GM12878 (cell line): Measurements from ENCODE around the gene FGGY. TPM values are rescaled to one million over a fixed set of nuclear protein-coding genes. Genes with fewer than 3 reads are reported as not detected.

Experiments used
- ATAC-seq: fragments of 200-7000 bp; cut with Tn5 transposase; 3 replicates; pipeline ENCODE4 v1.9.1; 2020; ENCODE audit warnings: mild to moderate bottlenecking, moderate library complexity
- BruUV-seq: library from RNA; stranded (reverse); fragments of 400-500 nt; replicated peaks from 2 replicates; lab custom pipeline; 2021; lab: Mats Ljungman, UMichigan
- CTCF ChIA-PET: fragments of 300-600 bp; sonication (Branson Sonifier 250); formaldehyde crosslinking; extraction: SDS; loops from one replicate; lab custom pipeline; 2021; ENCODE audit warnings: inconsistent platforms; lab: Yijun Ruan, JAX
- POLR2A ChIA-PET: fragments of 350-600 bp; formaldehyde crosslinking; extraction: SDS; loops from one replicate; lab custom pipeline; 2021; ENCODE audit warnings: inconsistent platforms; lab: Charles Lee
- RAD21 ChIA-PET: fragments of 300-600 bp; sonication (Branson Sonifier 250); formaldehyde crosslinking; loops from one replicate; lab custom pipeline; 2023; ENCODE audit warnings: antibody characterized with exemption; ENCODE audit not compliant: unreplicated experiment; lab: Charles Lee
- SMC1A ChIA-PET: fragments of 300-600 bp; sonication (Branson Sonifier 250); formaldehyde crosslinking; loops from one replicate; lab custom pipeline; 2023; ENCODE audit not compliant: unreplicated experiment, uncharacterized antibody; lab: Charles Lee
- DNase-seq: peaks from one replicate; pipeline ENCODE4 v3.0.0-alpha.2; 2011; ENCODE audit warnings: low read depth, low spot score
- FAIRE-seq: peaks from 3 replicates; lab custom pipeline; 2011; peaks lifted over from hg19 to GRCh38; lab: Jason Lieb, UNC
- H2AFZ ChIP-seq: 2 replicates; pipeline ENCODE4 v1.6.0; 2011; ENCODE audit warnings: low read depth, low read length, control low read depth; ENCODE audit not compliant: control insufficient read depth
- H3K27ac ChIP-seq: 2 replicates; pipeline ENCODE4 v1.5.1; 2011; ENCODE audit warnings: control low read depth; ENCODE audit not compliant: control insufficient read depth, insufficient read depth
- H3K27me3 ChIP-seq, 2 experiments: replicated peaks in 1 of 2; 2 replicates each; pipeline versions ENCODE4 v1.6.0 to v1.6.1; 2011; ENCODE audit warnings: low read length in 1 of 2; ENCODE audit not compliant: control insufficient read depth in 2 of 2, insufficient read depth in 2 of 2
- H3K36me3 ChIP-seq, 2 experiments: 2 replicates each; pipeline ENCODE4 v1.5.1; 2011; ENCODE audit warnings: low read length in 1 of 2; ENCODE audit not compliant: control insufficient read depth in 2 of 2, insufficient read depth in 2 of 2
- H3K4me1 ChIP-seq: 2 replicates; pipeline ENCODE4 v1.6.1; 2011; ENCODE audit warnings: mild to moderate bottlenecking, low read length, moderate library complexity, mixed read lengths; ENCODE audit not compliant: control insufficient read depth, insufficient read depth
- H3K4me2 ChIP-seq: 2 replicates; pipeline ENCODE4 v1.6.0; 2011; ENCODE audit warnings: control low read depth; ENCODE audit not compliant: control insufficient read depth, insufficient read depth
- H3K4me3 ChIP-seq: fragments of 200-600 bp; sonication (generic); 2 replicates; pipeline ENCODE4 v1.5.1; 2016
- H3K79me2 ChIP-seq: 2 replicates; pipeline ENCODE4 v1.6.0; 2011; ENCODE audit warnings: low read length; ENCODE audit not compliant: control insufficient read depth, insufficient read depth
- H3K9ac ChIP-seq: 2 replicates; pipeline ENCODE4 v1.8.0; 2011; ENCODE audit warnings: low read length, control low read depth, mixed read lengths; ENCODE audit not compliant: control insufficient read depth, insufficient read depth
- H3K9me3 ChIP-seq: replicated peaks from 3 replicates; pipeline ENCODE4 v1.5.1; 2011; ENCODE audit warnings: mild to moderate bottlenecking, low read length; ENCODE audit not compliant: control insufficient read depth, insufficient read depth
- H4K20me1 ChIP-seq: 2 replicates; pipeline ENCODE4 v1.6.0; 2011; ENCODE audit not compliant: control insufficient read depth, insufficient read depth
- CHD4 ChIP-seq: fragments of 200-600 bp; sonication (generic); IDR thresholded peaks from 2 replicates; pipeline ENCODE4 v1.6.1; 2016; ENCODE audit warnings: mild to moderate bottlenecking
- DPF2 ChIP-seq: fragments of 450-650 bp; IDR thresholded peaks from 2 replicates; pipeline ENCODE4 v1.6.1; 2017; ENCODE audit warnings: mild to moderate bottlenecking
- JUNB ChIP-seq: IDR thresholded peaks from 2 replicates; pipeline ENCODE4 v1.6.1; 2016; ENCODE audit warnings: antibody characterized with exemption, mild to moderate bottlenecking
- NFXL1 ChIP-seq: fragments of 450-650 bp; IDR thresholded peaks from 2 replicates; pipeline ENCODE4 v1.6.1; 2017; ENCODE audit warnings: antibody characterized with exemption, mild to moderate bottlenecking, borderline replicate concordance
- PAX8 ChIP-seq: fragments of 450-650 bp; IDR thresholded peaks from 2 replicates; pipeline ENCODE4 v1.6.1; 2017; ENCODE audit warnings: mild to moderate bottlenecking, moderate library complexity
- SPI1 ChIP-seq: IDR thresholded peaks from 2 replicates; pipeline ENCODE4 v1.6.1; 2011; ENCODE audit warnings: low read depth, mild to moderate bottlenecking, low read length, moderate library complexity, borderline replicate concordance; ENCODE audit not compliant: insufficient read depth
- STAT1 ChIP-seq: fragments of 450-650 bp; conservative IDR thresholded peaks from 2 replicates; pipeline ENCODE4 v1.6.1; 2014; ENCODE audit warnings: antibody characterized with exemption, mild to moderate bottlenecking
- ZNF207 ChIP-seq: fragments of 450-650 bp; IDR thresholded peaks from 2 replicates; pipeline ENCODE4 v1.6.1; 2014; ENCODE audit warnings: antibody characterized with exemption, mild to moderate bottlenecking, borderline replicate concordance
- ZSCAN29 ChIP-seq: fragments of 450-650 bp; IDR thresholded peaks from 2 replicates; pipeline ENCODE4 v1.6.1; 2017; ENCODE audit warnings: mild to moderate bottlenecking, moderate library complexity
- WGBS: methylation state at CpG from one replicate; pipeline ENCODE4 v1.1.6; 2016; ENCODE audit warnings: low lambda C conversion rate; ENCODE audit not compliant: insufficient replicate concordance, insufficient coverage; ENCODE audit errors: missing lambda C conversion rate; 5-methylcytosine and 5-hydroxymethylcytosine counted together
- in situ Hi-C: fragments of 300-500 bp; cut with MboI; formaldehyde crosslinking; loops from 9 replicates; pipeline ENCODE4 v1.14.3; 2018; ENCODE audit warnings: mixed read lengths
- intact Hi-C: fragments of 100-400 bp; cut with micrococcal nuclease; formaldehyde crosslinking; loops from one replicate; pipeline ENCODE4 v1.14.2; 2022; ENCODE audit not compliant: unreplicated experiment
- polyA plus RNA-seq, 11 experiments: library from polyadenylated mRNA; depleted of rRNA in 4 of 11; unstranded in 6 of 11; stranded (reverse) in 5 of 11; fragments of >200 nt; fragmentation: Nextera tagmentation in 4 of 11; fragmentation: Illumina TruSeq in 1 of 11; extraction: Ambion mirVana in 4 of 11; extraction: Trizol in 1 of 11; gene quantifications; 1 replicate in 1 of 11; 2 replicates in 10 of 11; pipeline versions ENCODE4 v1.2.1 to v1.2.3, GENCODE V29; 2011 to 2016; ENCODE audit warnings: inconsistent platforms in 2 of 11, missing spikeins in 2 of 11, low read depth in 1 of 11
- total RNA-seq, 4 experiments: library from RNA; depleted of rRNA in 3 of 4; stranded (reverse); fragments of >200 nt in 3 of 4; fragmentation: Illumina TruSeq in 1 of 4; extraction: Trizol in 1 of 4; gene quantifications; 2 replicates each; pipeline versions ENCODE4 v1.2.1 to v1.2.3, GENCODE V29; 2013 to 2021
- TF ChIP-seq, protein P1 (sequence below): fragments of 450-650 bp; IDR thresholded peaks from 2 replicates; pipeline ENCODE4 v1.6.1; 2017; ENCODE audit warnings: mild to moderate bottlenecking, moderate library complexity
- TF ChIP-seq, protein P2 (sequence below): fragments of 450-650 bp; IDR thresholded peaks from 2 replicates; pipeline ENCODE4 v1.6.1; 2017; ENCODE audit warnings: mild to moderate bottlenecking
- TF ChIP-seq, protein P3 (sequence below): fragments of 450-650 bp; IDR thresholded peaks from 2 replicates; pipeline ENCODE4 v1.6.1; 2014; ENCODE audit warnings: mild to moderate bottlenecking
- TF ChIP-seq, protein P4 (sequence below): IDR thresholded peaks from 2 replicates; pipeline ENCODE4 v1.6.1; 2012; ENCODE audit warnings: mild to moderate bottlenecking, low read depth, low read length

The FGGY gene
- total and polyA plus RNA-seq, 10 of the 15 experiments (the other 5 are each of a cell fraction or from before 2014, with no cell fraction given): 6.2 to 11.9 (median 7.5) TPM

DNA sequence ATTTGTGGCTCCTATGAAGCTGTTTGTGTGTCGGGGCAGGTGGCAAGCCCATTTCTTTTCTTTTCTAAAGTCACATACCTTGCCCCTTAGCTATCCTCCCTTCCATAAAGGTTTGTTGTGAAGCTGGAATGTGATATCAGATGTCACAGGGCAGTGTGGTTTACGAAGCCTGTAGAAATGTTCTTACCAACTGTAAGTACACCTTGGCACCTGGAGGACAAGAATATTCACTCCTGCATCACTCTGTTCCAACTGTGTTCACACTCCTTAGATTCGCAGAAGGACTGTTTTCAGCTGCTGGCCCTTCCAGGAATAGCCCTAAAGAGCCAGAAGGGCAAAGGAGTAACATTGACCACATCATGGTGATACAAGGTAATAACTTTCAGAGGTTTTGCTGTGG lies 176.9 kb downstream of the FGGY start (continued):
- TF ChIP-seq, protein P1, sequence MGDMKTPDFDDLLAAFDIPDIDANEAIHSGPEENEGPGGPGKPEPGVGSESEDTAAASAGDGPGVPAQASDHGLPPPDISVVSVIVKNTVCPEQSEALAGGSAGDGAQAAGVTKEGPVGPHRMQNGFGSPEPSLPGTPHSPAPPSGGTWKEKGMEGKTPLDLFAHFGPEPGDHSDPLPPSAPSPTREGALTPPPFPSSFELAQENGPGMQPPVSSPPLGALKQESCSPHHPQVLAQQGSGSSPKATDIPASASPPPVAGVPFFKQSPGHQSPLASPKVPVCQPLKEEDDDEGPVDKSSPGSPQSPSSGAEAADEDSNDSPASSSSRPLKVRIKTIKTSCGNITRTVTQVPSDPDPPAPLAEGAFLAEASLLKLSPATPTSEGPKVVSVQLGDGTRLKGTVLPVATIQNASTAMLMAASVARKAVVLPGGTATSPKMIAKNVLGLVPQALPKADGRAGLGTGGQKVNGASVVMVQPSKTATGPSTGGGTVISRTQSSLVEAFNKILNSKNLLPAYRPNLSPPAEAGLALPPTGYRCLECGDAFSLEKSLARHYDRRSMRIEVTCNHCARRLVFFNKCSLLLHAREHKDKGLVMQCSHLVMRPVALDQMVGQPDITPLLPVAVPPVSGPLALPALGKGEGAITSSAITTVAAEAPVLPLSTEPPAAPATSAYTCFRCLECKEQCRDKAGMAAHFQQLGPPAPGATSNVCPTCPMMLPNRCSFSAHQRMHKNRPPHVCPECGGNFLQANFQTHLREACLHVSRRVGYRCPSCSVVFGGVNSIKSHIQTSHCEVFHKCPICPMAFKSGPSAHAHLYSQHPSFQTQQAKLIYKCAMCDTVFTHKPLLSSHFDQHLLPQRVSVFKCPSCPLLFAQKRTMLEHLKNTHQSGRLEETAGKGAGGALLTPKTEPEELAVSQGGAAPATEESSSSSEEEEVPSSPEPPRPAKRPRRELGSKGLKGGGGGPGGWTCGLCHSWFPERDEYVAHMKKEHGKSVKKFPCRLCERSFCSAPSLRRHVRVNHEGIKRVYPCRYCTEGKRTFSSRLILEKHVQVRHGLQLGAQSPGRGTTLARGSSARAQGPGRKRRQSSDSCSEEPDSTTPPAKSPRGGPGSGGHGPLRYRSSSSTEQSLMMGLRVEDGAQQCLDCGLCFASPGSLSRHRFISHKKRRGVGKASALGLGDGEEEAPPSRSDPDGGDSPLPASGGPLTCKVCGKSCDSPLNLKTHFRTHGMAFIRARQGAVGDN: no peak
- TF ChIP-seq NFXL1 (no peak), DPF2 (no peak), ZNF207 (no peak), ZSCAN29 (no peak)
- TF ChIP-seq, protein P2, sequence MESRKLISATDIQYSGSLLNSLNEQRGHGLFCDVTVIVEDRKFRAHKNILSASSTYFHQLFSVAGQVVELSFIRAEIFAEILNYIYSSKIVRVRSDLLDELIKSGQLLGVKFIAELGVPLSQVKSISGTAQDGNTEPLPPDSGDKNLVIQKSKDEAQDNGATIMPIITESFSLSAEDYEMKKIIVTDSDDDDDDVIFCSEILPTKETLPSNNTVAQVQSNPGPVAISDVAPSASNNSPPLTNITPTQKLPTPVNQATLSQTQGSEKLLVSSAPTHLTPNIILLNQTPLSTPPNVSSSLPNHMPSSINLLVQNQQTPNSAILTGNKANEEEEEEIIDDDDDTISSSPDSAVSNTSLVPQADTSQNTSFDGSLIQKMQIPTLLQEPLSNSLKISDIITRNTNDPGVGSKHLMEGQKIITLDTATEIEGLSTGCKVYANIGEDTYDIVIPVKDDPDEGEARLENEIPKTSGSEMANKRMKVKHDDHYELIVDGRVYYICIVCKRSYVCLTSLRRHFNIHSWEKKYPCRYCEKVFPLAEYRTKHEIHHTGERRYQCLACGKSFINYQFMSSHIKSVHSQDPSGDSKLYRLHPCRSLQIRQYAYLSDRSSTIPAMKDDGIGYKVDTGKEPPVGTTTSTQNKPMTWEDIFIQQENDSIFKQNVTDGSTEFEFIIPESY: no peak

DNA sequence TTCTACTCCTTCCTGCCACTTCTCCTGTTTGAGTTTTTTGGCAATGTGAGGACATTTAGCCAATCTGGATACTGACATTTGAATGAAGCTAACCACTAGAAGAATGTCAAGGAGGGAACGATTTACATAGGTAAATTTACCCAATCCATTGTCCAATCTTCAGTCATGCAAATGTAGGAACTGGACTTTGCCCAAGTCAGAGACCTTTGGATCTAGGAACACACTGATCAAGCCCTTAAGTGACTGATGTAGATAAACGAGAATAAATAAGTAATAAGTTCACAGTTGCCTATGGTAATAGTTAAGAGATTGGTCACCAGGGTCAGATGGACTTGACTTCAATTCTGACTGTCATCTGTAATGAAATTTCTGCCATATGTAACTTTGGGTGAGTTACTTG lies 177.6 kb downstream of the FGGY start:
- no peak overlapping the region for H2AFZ ChIP-seq
- no peak overlapping the region for H3K27ac ChIP-seq
- H3K4me2 ChIP-seq: no peak overlapping the region
- no TSS peak for BruUV-seq
- ChIA-PET CTCF (no interaction called here), POLR2A (no interaction called here), SMC1A (interaction anchor here (1.7 kb wide), 1 partner anchor 10 kb away, joined by 4 read pairs; no protein-coding TSS in a partner anchor), RAD21 (no interaction called here)
- no peaks in the 10 kb centered on the region for H3K27me3 ChIP-seq
- H3K79me2 ChIP-seq: no peaks in the 10 kb centered on the region
- FAIRE-seq (no peak), DNase-seq (no peak), ATAC-seq (no peak)
- WGBS: 50% methylated on average over 2 of the region's 2 CpGs
- H3K9me3 ChIP-seq: no peaks in the 10 kb centered on the region; the same call in 2 of the 3 replicates
- intact Hi-C loops: no loop called here
- in situ Hi-C loops: no loop called here
- no peaks in the 10 kb centered on the region for H3K4me1 ChIP-seq
- no peaks in the 10 kb centered on the region for H3K36me3 ChIP-seq
- no peak overlapping the region for H3K9ac ChIP-seq
- no peak overlapping the region for H3K4me3 ChIP-seq
- no peaks in the 10 kb centered on the region for H4K20me1 ChIP-seq
- TF ChIP-seq, protein P3, sequence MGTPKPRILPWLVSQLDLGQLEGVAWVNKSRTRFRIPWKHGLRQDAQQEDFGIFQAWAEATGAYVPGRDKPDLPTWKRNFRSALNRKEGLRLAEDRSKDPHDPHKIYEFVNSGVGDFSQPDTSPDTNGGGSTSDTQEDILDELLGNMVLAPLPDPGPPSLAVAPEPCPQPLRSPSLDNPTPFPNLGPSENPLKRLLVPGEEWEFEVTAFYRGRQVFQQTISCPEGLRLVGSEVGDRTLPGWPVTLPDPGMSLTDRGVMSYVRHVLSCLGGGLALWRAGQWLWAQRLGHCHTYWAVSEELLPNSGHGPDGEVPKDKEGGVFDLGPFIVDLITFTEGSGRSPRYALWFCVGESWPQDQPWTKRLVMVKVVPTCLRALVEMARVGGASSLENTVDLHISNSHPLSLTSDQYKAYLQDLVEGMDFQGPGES: no peak
- TF ChIP-seq CHD4: no peak
- TF ChIP-seq JUNB: no peak
- no peak for TF ChIP-seq ZNF207
- TF ChIP-seq PAX8: no peak
- TF ChIP-seq, protein P4, sequence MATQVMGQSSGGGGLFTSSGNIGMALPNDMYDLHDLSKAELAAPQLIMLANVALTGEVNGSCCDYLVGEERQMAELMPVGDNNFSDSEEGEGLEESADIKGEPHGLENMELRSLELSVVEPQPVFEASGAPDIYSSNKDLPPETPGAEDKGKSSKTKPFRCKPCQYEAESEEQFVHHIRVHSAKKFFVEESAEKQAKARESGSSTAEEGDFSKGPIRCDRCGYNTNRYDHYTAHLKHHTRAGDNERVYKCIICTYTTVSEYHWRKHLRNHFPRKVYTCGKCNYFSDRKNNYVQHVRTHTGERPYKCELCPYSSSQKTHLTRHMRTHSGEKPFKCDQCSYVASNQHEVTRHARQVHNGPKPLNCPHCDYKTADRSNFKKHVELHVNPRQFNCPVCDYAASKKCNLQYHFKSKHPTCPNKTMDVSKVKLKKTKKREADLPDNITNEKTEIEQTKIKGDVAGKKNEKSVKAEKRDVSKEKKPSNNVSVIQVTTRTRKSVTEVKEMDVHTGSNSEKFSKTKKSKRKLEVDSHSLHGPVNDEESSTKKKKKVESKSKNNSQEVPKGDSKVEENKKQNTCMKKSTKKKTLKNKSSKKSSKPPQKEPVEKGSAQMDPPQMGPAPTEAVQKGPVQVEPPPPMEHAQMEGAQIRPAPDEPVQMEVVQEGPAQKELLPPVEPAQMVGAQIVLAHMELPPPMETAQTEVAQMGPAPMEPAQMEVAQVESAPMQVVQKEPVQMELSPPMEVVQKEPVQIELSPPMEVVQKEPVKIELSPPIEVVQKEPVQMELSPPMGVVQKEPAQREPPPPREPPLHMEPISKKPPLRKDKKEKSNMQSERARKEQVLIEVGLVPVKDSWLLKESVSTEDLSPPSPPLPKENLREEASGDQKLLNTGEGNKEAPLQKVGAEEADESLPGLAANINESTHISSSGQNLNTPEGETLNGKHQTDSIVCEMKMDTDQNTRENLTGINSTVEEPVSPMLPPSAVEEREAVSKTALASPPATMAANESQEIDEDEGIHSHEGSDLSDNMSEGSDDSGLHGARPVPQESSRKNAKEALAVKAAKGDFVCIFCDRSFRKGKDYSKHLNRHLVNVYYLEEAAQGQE: no peak
- no peak for TF ChIP-seq STAT1
- no peak for TF ChIP-seq SPI1
